ENCODE data around the gene AGAP1.

DNA sequence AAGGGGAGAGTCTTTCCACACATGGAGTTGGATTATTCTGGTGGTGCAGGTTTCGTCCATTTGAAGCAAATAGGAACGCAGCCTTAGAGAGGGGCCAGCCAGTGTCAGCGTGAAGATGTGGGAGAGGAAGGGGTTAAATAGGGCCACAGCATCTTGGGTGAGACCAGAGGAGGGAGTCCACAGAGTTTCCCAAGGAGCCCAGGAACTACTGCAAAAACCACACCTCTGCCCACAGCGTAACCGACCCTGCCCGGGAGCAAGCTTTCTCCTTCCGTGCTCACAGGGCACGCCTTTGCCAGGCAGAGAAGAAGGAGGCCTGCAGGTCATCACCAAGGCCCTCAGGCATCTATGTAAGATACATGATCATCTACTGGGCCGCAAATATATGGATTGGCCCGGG, 314.5 kb downstream of the AGAP1 start:
- TF ChIP-seq, protein P1, sequence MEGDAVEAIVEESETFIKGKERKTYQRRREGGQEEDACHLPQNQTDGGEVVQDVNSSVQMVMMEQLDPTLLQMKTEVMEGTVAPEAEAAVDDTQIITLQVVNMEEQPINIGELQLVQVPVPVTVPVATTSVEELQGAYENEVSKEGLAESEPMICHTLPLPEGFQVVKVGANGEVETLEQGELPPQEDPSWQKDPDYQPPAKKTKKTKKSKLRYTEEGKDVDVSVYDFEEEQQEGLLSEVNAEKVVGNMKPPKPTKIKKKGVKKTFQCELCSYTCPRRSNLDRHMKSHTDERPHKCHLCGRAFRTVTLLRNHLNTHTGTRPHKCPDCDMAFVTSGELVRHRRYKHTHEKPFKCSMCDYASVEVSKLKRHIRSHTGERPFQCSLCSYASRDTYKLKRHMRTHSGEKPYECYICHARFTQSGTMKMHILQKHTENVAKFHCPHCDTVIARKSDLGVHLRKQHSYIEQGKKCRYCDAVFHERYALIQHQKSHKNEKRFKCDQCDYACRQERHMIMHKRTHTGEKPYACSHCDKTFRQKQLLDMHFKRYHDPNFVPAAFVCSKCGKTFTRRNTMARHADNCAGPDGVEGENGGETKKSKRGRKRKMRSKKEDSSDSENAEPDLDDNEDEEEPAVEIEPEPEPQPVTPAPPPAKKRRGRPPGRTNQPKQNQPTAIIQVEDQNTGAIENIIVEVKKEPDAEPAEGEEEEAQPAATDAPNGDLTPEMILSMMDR (IDR thresholded peaks at IDR 0.05; ENCODE audit: poor library complexity, severe bottlenecking) = no peak
- no peak for TF ChIP-seq POLR2AphosphoS5 (IDR thresholded peaks at IDR 0.05)
- no peak for TF ChIP-seq EP300 (conservative IDR thresholded peaks at IDR 0.05; ENCODE audit: poor library complexity, severe bottlenecking)

All from neural cell (in vitro differentiated cells).